K562 (cell line): Measurements from ENCODE around the gene ZNF726. TPM values are rescaled to one million over a fixed set of nuclear protein-coding genes. Genes with fewer than 3 reads are reported as not detected.

Experiments used
- ATAC-seq: fragments of 200-7000 bp; cut with Tn5 transposase; 3 replicates; pipeline ENCODE4 v1.9.1; 2020; ENCODE audit warnings: moderate library complexity
- BruUV-seq: library from RNA; stranded (reverse); fragments of 400-500 nt; replicated peaks from 2 replicates; lab custom pipeline; 2021; lab: Mats Ljungman, UMichigan
- CTCF ChIA-PET: fragments of 300-600 bp; formaldehyde crosslinking; extraction: SDS; loops from one replicate; lab custom pipeline; 2021; ENCODE audit warnings: low intra/inter-chr PET ratio; lab: Yijun Ruan, JAX
- POLR2A ChIA-PET: fragments of 300-600, 350-650 bp; sonication (Branson Sonifier 250); formaldehyde crosslinking; extraction: SDS; loops from one replicate; lab custom pipeline; 2021; ENCODE audit warnings: antibody characterized with exemption, inconsistent platforms; lab: Yijun Ruan, JAX
- DNase-seq, 4 experiments: peaks; one replicate each; pipeline versions ENCODE4 v3.0.0 to v3.0.0-alpha.2; 2011 to 2018; ENCODE audit warnings: low spot score in 3 of 4, mixed read lengths in 3 of 4; ENCODE audit errors: extremely low read depth in 1 of 4
- FAIRE-seq: peaks from 2 replicates; lab custom pipeline; 2011; peaks lifted over from hg19 to GRCh38; lab: Jason Lieb, UNC
- H2AFZ ChIP-seq: 2 replicates; pipeline ENCODE4 v1.6.0; 2011; ENCODE audit warnings: low read depth, low read length, control low read depth, inconsistent platforms
- H3K27ac ChIP-seq: fragments of 200-600 bp; 3 replicates; pipeline ENCODE4 v1.8.0; 2011; ENCODE audit warnings: low read depth, mild to moderate bottlenecking, control low read depth, inconsistent platforms, low read length, moderate library complexity, mixed read lengths; ENCODE audit errors: extremely low read depth
- H3K27me3 ChIP-seq, 2 experiments: fragments of 300-600 bp in 1 of 2; 2 replicates in 1 of 2; 3 replicates in 1 of 2; pipeline versions ENCODE4 v1.6.0 to v1.8.0; 2011; ENCODE audit warnings: inconsistent platforms in 2 of 2, low read length in 2 of 2, mild to moderate bottlenecking in 1 of 2, mixed read lengths in 1 of 2, moderate library complexity in 1 of 2; ENCODE audit not compliant: control insufficient read depth in 2 of 2, insufficient read depth in 2 of 2
- H3K36me3 ChIP-seq: fragments of 300-600 bp; 3 replicates; pipeline ENCODE4 v1.8.0; 2011; ENCODE audit warnings: mild to moderate bottlenecking, low read length, inconsistent platforms; ENCODE audit not compliant: control insufficient read depth, insufficient read depth
- H3K4me1 ChIP-seq, 2 experiments: fragments of 200-600 bp in 1 of 2; replicated peaks in 1 of 2; 2 replicates in 1 of 2; 3 replicates in 1 of 2; pipeline versions ENCODE4 v1.5.1 to v1.8.0; 2011; ENCODE audit warnings: inconsistent platforms in 2 of 2, low read length in 2 of 2, mild to moderate bottlenecking in 1 of 2, mixed read lengths in 1 of 2, moderate library complexity in 1 of 2; ENCODE audit not compliant: control insufficient read depth in 2 of 2, insufficient read depth in 2 of 2
- H3K4me2 ChIP-seq: 2 replicates; pipeline ENCODE4 v1.6.1; 2011; ENCODE audit warnings: low read length, control low read depth, inconsistent platforms, mixed read lengths; ENCODE audit not compliant: insufficient read depth
- H3K4me3 ChIP-seq: fragments of 200-600 bp; sonication (generic), shearing (Covaris generic); 2 replicates; pipeline ENCODE4 v1.5.1; 2016; ENCODE audit warnings: control low read depth, inconsistent platforms
- H3K79me2 ChIP-seq: fragments of 200-600 bp; 3 replicates; pipeline ENCODE4 v1.8.0; 2011; ENCODE audit warnings: low read length, inconsistent platforms; ENCODE audit not compliant: control insufficient read depth, insufficient read depth
- H3K9ac ChIP-seq, 2 experiments: 2 replicates each; pipeline versions ENCODE4 v1.6.0 to v1.6.1; 2011; ENCODE audit warnings: low read depth in 2 of 2, low read length in 2 of 2, control low read depth in 1 of 2, inconsistent platforms in 1 of 2, mild to moderate bottlenecking in 1 of 2, mixed read lengths in 1 of 2; ENCODE audit not compliant: insufficient read depth in 1 of 2
- H3K9me1 ChIP-seq: one replicate; pipeline ENCODE4 v1.6.0; 2011; ENCODE audit warnings: inconsistent platforms, mild to moderate bottlenecking, low read length, moderate library complexity; ENCODE audit not compliant: control insufficient read depth, insufficient read depth
- H3K9me3 ChIP-seq: replicated peaks from 2 replicates; pipeline ENCODE4 v1.5.1; 2011; ENCODE audit warnings: low read depth, low read length, inconsistent platforms; ENCODE audit not compliant: control insufficient read depth, insufficient read depth
- H4K20me1 ChIP-seq: replicated peaks from 2 replicates; pipeline ENCODE4 v1.6.1; 2011; ENCODE audit warnings: low read length, inconsistent platforms, mixed read lengths; ENCODE audit not compliant: control insufficient read depth, insufficient read depth
- ARID4B ChIP-seq: sonication (generic); formaldehyde crosslinking; IDR thresholded peaks from 2 replicates; pipeline ENCODE4 v1.8.0; 2022; ENCODE audit warnings: mild to moderate bottlenecking, missing genetic modification reagents
- BCL6 ChIP-seq: fragments of 250-450 bp; sonication (Bioruptor Pico); IDR thresholded peaks from 2 replicates; pipeline ENCODE4 v1.4.0; 2020
- BMI1 ChIP-seq: fragments of 150-350 bp; IDR thresholded peaks from 2 replicates; pipeline ENCODE4 v1.6.1; 2014; ENCODE audit warnings: low read length
- GATA2 ChIP-seq: sonication (generic); formaldehyde crosslinking; IDR thresholded peaks from 2 replicates; pipeline ENCODE4 v1.4.0; 2020; ENCODE audit warnings: mild to moderate bottlenecking, missing genetic modification reagents
- HDAC6 ChIP-seq: IDR thresholded peaks from 2 replicates; pipeline ENCODE4 v1.6.1; 2012; ENCODE audit warnings: low read depth, mild to moderate bottlenecking, control low read depth, inconsistent platforms, low read length, moderate library complexity
- MAFF ChIP-seq: IDR thresholded peaks from 2 replicates; pipeline ENCODE4 v1.6.1; 2012; ENCODE audit warnings: low read length, improper control_type of control experiment
- NONO ChIP-seq, 2 experiments: fragments of 200-400 bp in 1 of 2; fragments of 450-650 bp in 1 of 2; formaldehyde crosslinking in 1 of 2; IDR thresholded peaks; 2 replicates each; pipeline ENCODE4 v1.6.1; 2017; ENCODE audit warnings: low read depth in 2 of 2, mild to moderate bottlenecking in 2 of 2, moderate library complexity in 2 of 2, low read length in 1 of 2
- TBP ChIP-seq: optimal IDR thresholded peaks from 2 replicates; pipeline ENCODE3; 2011; ENCODE audit warnings: low read depth, low read length, improper control_type of control experiment
- TEAD1 ChIP-seq, 2 experiments: fragments of 450-650 bp in 1 of 2; sonication (generic) in 1 of 2; formaldehyde crosslinking; IDR thresholded peaks; 2 replicates each; pipeline versions ENCODE4 v1.4.0 to v1.8.0; 2020 to 2022; ENCODE audit warnings: mild to moderate bottlenecking in 2 of 2, missing genetic modification reagents in 1 of 2
- TSC22D4 ChIP-seq: fragments of 450-650 bp; IDR thresholded peaks from 2 replicates; pipeline ENCODE4 v1.6.1; 2016; ENCODE audit warnings: missing genetic modification characterization, missing biosample characterization, control low read depth
- ZBTB5 ChIP-seq: fragments of 450-650 bp; IDR thresholded peaks from 2 replicates; pipeline ENCODE4 v1.6.1; 2017; ENCODE audit warnings: antibody characterized with exemption
- ZNF253 ChIP-seq: fragments of 250-450 bp; sonication (Bioruptor Pico); conservative IDR thresholded peaks from 2 replicates; pipeline ENCODE4 v1.6.1; 2021; ENCODE audit warnings: mild to moderate bottlenecking
- ZNF79 ChIP-seq: fragments of 250-450 bp; sonication (Bioruptor Pico); IDR thresholded peaks from 2 replicates; pipeline ENCODE4 v1.4.0; 2020; ENCODE audit warnings: low read depth, mild to moderate bottlenecking, moderate library complexity
- in situ Hi-C: fragments of 300-500 bp; cut with MboI; formaldehyde crosslinking; loops from 4 replicates; pipeline ENCODE4 v1.15.0; 2018; ENCODE audit warnings: inconsistent platforms, mixed read lengths
- intact Hi-C: fragments of 100-400 bp; cut with micrococcal nuclease; formaldehyde crosslinking; loops from 2 replicates; pipeline ENCODE4 v1.14.2; 2022
- polyA plus RNA-seq, 8 experiments: library from polyadenylated mRNA; depleted of rRNA in 4 of 8; stranded (reverse) in 5 of 8; unstranded in 3 of 8; fragments of >200 nt; fragmentation: Nextera tagmentation in 2 of 8; fragmentation: Illumina TruSeq in 1 of 8; extraction: Ambion mirVana in 2 of 8; extraction: Trizol in 1 of 8; gene quantifications; 2 replicates each; pipeline versions ENCODE4 v1.2.1 to v1.2.3, GENCODE V29; 2011 to 2014; ENCODE audit warnings: inconsistent platforms in 1 of 8, missing spikeins in 1 of 8
- total RNA-seq, 7 experiments: library from RNA; depleted of rRNA in 6 of 7; stranded (reverse); fragments of >200 nt in 6 of 7; fragmentation: Illumina TruSeq in 2 of 7; extraction: Trizol in 2 of 7; gene quantifications; 2 replicates each; pipeline versions ENCODE4 v1.2.1 to v1.2.3, GENCODE V29; 2011 to 2021; ENCODE audit warnings: low replicate concordance in 1 of 7
- TF ChIP-seq, protein P1 (sequence below): fragments of 150-350 bp; conservative IDR thresholded peaks from 2 replicates; pipeline ENCODE4 v1.6.1; 2014; ENCODE audit warnings: low read length

Gene ZNF726
- total and polyA plus RNA-seq, 9 of the 15 experiments (the other 6 are each of a cell fraction or from before 2014, with no cell fraction given) = 8.6 to 20.8 (median 14.6) TPM

DNA sequence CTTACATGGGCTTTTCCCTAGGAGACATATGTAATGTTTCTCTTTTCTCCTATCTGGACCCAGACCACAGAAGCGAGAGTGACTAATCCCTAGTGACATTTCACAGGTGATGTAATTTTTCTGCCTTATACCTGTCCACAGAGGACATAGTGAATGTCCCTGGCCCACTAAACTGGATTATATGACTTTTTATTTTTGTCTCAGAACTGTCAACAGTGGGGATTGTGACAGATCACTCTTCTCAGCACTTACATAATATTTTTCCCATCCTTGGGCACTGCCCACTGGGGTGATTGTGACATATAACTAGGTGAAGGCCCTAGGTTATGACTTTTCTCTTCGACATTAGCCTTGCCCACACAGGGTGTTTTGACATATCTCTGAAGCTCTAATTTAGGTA lies 7.9 kb upstream of the ZNF726 start (continued):
- TF ChIP-seq TEAD1 (CRISPR knock-in tag; IDR thresholded peaks at IDR 0.05) (no peak), TSC22D4 (tag) (no peak), TBP (no peak), BMI1 (no peak)

DNA sequence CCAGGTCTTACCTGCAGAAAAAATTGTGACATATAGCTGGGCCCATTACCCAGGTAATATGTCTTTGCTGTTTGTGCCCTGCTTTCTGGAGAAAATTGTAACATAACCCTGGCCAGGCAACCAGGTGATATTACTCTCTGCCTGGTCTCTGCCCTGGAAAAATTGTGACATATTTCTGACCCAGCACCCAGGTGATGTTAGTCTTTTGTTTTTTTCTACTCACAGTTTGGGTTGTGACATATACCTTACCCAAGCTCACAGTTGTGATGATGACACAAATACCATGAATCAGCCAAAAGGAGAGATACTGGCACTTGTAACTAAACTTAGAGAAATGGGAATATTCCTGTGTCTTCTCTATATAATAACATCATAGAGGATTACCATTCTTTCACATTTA lies 6.5 kb upstream of the ZNF726 start:
- H3K9me3 ChIP-seq = no peaks in the 10 kb centered on the region
- ChIA-PET POLR2A (no interaction called here), CTCF (no interaction called here)
- H3K4me3 ChIP-seq = no peak overlapping the region
- no peak overlapping the region for H3K27ac ChIP-seq
- FAIRE-seq (no peak), DNase-seq (no peak), ATAC-seq (no peak)
- no peak overlapping the region for H2AFZ ChIP-seq
- no peaks in the 10 kb centered on the region for H3K79me2 ChIP-seq
- intact Hi-C loops = no loop called here
- no peaks in the 10 kb centered on the region for H3K4me1 ChIP-seq
- no peaks in the 10 kb centered on the region for H3K36me3 ChIP-seq
- no peaks in the 10 kb centered on the region for H3K27me3 ChIP-seq
- no TSS peak for BruUV-seq
- H4K20me1 ChIP-seq = no peaks in the 10 kb centered on the region
- in situ Hi-C loops = no loop called here
- no peak overlapping the region for H3K4me2 ChIP-seq
- H3K9ac ChIP-seq = no peak overlapping the region
- no peaks in the 10 kb centered on the region for H3K9me1 ChIP-seq
- TF ChIP-seq ZNF79 (CRISPR knock-in tag) = no peak
- no peak for TF ChIP-seq BCL6 (CRISPR knock-in tag)
- TF ChIP-seq ARID4B = no peak
- TF ChIP-seq GATA2 (CRISPR knock-in tag) = no peak
- no peak for TF ChIP-seq HDAC6
- TF ChIP-seq ZNF253 (CRISPR knock-in tag) = no peak
- TF ChIP-seq NONO (IDR thresholded peaks at IDR 0.05; ENCODE audit: low read depth in 2 of 2, low read length in 1 of 2) = no peak
- TF ChIP-seq MAFF = no peak
- TF ChIP-seq ZBTB5 = no peak
- TF ChIP-seq, protein P1, sequence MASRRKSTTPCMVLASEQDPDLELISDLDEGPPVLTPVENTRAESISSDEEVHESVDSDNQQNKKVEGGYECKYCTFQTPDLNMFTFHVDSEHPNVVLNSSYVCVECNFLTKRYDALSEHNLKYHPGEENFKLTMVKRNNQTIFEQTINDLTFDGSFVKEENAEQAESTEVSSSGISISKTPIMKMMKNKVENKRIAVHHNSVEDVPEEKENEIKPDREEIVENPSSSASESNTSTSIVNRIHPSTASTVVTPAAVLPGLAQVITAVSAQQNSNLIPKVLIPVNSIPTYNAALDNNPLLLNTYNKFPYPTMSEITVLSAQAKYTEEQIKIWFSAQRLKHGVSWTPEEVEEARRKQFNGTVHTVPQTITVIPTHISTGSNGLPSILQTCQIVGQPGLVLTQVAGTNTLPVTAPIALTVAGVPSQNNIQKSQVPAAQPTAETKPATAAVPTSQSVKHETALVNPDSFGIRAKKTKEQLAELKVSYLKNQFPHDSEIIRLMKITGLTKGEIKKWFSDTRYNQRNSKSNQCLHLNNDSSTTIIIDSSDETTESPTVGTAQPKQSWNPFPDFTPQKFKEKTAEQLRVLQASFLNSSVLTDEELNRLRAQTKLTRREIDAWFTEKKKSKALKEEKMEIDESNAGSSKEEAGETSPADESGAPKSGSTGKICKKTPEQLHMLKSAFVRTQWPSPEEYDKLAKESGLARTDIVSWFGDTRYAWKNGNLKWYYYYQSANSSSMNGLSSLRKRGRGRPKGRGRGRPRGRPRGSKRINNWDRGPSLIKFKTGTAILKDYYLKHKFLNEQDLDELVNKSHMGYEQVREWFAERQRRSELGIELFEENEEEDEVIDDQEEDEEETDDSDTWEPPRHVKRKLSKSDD = no peak
